Measurements from ENCODE around the gene CD46.

CD46 gene

DNA sequence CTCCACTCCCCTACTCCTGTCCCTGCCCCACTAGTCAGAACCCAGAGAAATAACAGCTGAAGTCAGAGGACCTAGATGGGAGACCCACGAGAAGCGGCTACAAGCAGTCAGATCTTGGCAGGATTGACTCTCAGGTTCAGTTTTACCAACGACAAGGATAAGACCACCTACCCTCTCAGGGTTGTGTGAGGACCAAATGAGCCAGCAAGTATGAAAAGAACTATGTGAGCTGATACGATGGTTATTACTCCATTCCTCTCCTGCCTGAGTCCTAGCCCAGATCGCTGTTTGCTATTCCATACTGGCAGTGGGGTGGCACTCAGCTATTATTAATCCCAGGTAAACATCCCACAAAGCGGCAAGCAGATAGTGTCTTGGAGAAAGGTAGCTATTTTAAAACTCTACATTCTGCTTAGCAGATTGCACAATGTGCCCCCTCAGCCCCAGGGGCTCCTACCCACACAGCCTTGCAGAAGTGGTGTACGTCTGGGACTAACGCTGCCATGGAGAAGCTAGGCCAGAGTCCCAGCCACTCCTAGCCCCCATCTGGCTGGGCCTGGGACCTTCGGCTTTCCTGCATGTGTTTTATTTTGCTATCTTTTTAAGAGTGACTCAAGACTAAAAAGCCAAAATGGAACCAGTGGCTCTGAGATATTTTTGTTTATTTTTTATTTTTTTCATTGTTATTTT lies 58.9 kb downstream of the CD46 start:
- H3K9me3 ChIP-seq (ENCODE audit: control insufficient read depth, low read length), result no peaks in the 10 kb centered on the region
- DNase-seq (ENCODE audit: low read depth), result no peak
- H3K27me3 ChIP-seq (replicated peaks; ENCODE audit: control insufficient read depth, insufficient read depth, low read length), result no peaks in the 10 kb centered on the region
- no peak overlapping the region for H3K4me3 ChIP-seq (ENCODE audit: low read length)
- H3K9ac ChIP-seq (ENCODE audit: low read length), result peak overlapping the region; percentile 32
- peaks cover 66% of the 10 kb centered on the region for H3K4me1 ChIP-seq (ENCODE audit: control insufficient read depth, insufficient read depth, low read length)
- peaks cover 79% of the 10 kb centered on the region for H3K36me3 ChIP-seq (ENCODE audit: control insufficient read depth, insufficient read depth, low read length, severe bottlenecking)

DNA sequence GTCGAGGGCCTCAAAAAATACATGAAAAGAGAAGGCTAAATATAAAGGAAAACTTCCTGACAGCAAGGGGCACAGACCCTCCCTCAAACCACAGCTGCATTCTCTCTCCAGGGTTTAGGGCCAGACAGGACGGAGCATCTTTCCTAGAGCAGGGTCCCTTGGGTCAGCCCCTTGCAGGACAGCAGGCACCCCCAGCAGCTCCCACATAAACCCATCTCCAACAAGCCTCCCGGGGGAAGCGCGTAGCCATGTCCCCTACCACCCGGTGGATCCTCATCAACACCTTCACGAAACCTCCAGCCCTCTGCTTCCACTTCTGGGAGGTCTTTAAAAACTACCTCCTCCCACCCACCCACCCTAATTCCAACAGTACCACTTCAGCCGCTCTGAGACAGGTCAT lies 59.5 kb downstream of the CD46 start:
- Histone ChIP-seq H3K36me3 (ENCODE audit: control insufficient read depth, insufficient read depth, low read length, severe bottlenecking) (peaks cover 85% of the 10 kb centered on the region), H3K27me3 (replicated peaks; ENCODE audit: control insufficient read depth, insufficient read depth, low read length) (no peaks in the 10 kb centered on the region), H3K4me3 (ENCODE audit: low read length) (no peak overlapping the region), H3K9ac (ENCODE audit: low read length) (no peak overlapping the region), H3K4me1 (ENCODE audit: control insufficient read depth, insufficient read depth, low read length) (peaks cover 67% of the 10 kb centered on the region), H3K9me3 (ENCODE audit: control insufficient read depth, low read length) (no peaks in the 10 kb centered on the region)
- DNase-seq (ENCODE audit: low read depth), result no peak

DNA sequence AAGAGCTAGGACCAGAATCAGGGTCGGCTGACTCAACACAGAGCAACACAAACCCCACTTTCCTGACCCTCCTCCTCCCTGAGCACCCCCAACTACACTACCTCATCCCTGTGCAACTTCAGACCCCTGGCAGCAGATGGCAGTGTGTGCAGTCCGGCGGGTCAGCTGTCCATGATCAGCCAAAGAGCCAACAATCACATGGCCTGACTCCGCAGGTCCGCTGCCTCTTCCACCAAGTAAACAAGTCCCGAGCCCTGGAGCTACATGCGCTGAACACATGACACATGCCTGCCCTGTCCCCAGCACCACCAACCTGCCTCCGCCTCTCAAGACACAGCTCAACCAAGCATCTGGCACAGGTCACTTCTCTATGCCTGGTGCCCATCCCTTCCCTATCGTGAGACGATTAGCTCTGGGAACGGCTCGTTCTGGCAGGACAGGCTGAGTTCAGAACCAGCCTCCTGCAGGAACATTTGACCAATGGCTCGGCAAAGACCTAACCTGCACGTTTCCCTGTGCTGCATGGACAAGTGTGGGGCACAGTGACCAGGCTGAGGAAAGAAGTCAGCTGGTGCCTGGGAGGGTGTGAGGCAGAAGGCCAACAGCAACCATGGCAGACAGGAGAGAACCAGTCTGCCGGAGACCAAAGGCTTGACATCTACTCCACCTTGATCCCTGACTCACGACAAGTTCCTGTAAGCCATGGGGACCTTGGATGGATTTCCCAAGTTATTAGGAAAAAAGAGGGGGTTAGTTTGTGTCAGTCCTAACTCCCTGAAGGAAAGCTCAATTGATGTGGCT lies 60.3 kb downstream of the CD46 start:
- Histone ChIP-seq H3K9ac (ENCODE audit: low read length) (no peak overlapping the region), H3K4me3 (ENCODE audit: low read length) (no peak overlapping the region), H3K4me1 (ENCODE audit: control insufficient read depth, insufficient read depth, low read length) (peaks cover 65% of the 10 kb centered on the region), H3K27me3 (replicated peaks; ENCODE audit: control insufficient read depth, insufficient read depth, low read length) (no peaks in the 10 kb centered on the region), H3K9me3 (ENCODE audit: control insufficient read depth, low read length) (no peaks in the 10 kb centered on the region), H3K36me3 (ENCODE audit: control insufficient read depth, insufficient read depth, low read length, severe bottlenecking) (peaks cover 88% of the 10 kb centered on the region)
- no peak for DNase-seq (ENCODE audit: low read depth)

DNA sequence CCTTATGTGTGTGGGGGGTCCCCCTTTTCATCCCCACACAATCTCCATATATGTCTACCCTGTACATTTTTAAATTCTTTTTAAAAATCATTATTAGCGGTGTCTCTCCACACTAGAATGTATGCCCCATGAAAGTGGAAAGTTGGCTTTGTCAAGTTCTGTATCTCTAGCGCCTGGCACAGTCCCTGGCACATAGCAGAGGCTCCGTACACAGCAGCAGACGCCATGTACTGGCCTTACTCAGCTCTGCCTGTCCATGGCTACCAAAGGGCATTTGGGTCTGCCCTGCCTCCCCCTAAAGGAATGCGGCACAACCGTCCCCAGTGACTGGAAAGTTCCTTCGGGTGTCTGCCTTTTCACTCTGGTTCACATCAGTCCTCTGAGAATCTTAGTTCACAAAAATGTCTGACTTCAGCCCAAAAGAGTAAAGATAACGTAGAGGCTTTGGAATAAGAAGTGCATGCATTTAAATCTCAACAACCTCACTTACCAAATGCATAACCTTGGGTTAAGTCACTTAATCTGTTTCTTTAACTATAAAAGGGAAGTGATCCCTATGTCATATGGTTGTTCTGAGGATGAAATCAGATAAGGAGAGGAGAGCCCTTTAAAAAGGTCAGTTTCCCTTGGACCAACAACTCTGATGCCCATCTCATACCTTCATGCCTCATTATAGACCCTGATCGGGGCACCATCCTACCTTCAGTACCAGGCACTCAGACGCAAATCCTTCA lies 61.1 kb downstream of the CD46 start:
- Histone ChIP-seq H3K27me3 (replicated peaks; ENCODE audit: control insufficient read depth, insufficient read depth, low read length) (no peaks in the 10 kb centered on the region), H3K9ac (ENCODE audit: low read length) (no peak overlapping the region), H3K36me3 (ENCODE audit: control insufficient read depth, insufficient read depth, low read length, severe bottlenecking) (peaks cover 86% of the 10 kb centered on the region), H3K9me3 (ENCODE audit: control insufficient read depth, low read length) (no peaks in the 10 kb centered on the region), H3K4me3 (ENCODE audit: low read length) (no peak overlapping the region), H3K4me1 (ENCODE audit: control insufficient read depth, insufficient read depth, low read length) (peaks cover 61% of the 10 kb centered on the region)
- no peak for DNase-seq (ENCODE audit: low read depth)

DNA sequence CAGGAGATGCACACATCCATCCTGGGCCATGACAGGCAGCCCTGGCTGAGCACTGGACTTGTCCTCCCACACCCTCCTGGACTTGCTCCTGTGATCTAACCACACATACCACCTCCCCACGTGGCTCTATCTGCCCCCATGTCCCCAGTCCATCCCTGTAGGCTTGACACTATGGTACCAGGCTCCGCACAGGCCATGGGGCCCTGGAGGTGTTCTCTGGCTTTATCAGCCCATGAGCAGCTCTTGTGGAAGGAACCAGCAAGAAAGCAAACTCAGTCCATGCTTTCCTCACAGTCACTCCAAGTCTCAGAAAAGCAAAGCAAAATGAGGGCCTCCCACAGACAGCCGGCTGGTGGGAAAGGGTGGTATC lies 61.6 kb downstream of the CD46 start:
- Histone ChIP-seq H3K27me3 (replicated peaks; ENCODE audit: control insufficient read depth, insufficient read depth, low read length) (no peaks in the 10 kb centered on the region), H3K36me3 (ENCODE audit: control insufficient read depth, insufficient read depth, low read length, severe bottlenecking) (peaks cover 81% of the 10 kb centered on the region), H3K9me3 (ENCODE audit: control insufficient read depth, low read length) (no peaks in the 10 kb centered on the region), H3K9ac (ENCODE audit: low read length) (no peak overlapping the region), H3K4me3 (ENCODE audit: low read length) (no peak overlapping the region), H3K4me1 (ENCODE audit: control insufficient read depth, insufficient read depth, low read length) (peaks cover 61% of the 10 kb centered on the region)
- no peak for DNase-seq (ENCODE audit: low read depth)

DNA sequence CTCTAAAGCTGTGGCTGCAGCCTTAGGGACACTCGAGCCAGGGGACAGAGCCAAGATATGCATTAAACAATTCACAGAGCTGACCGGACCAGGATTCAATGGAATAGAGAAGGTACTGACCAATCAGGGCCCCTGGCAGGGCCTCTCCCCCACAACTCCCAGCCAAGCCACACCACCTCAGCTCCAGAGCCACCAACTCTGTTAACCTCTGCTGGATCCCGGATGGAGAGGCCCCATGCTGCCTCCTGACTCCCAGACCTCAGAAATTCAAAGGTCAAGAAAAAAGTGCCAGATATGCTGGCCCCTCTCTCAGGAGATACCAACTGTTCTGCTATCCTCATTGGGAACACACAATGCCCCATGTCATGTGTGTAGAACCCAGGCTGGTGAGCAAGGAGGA lies 62.1 kb downstream of the CD46 start:
- peaks cover 76% of the 10 kb centered on the region for H3K36me3 ChIP-seq (ENCODE audit: control insufficient read depth, insufficient read depth, low read length, severe bottlenecking)
- DNase-seq (ENCODE audit: low read depth), result no peak
- no peaks in the 10 kb centered on the region for H3K9me3 ChIP-seq (ENCODE audit: control insufficient read depth, low read length)
- H3K27me3 ChIP-seq (replicated peaks; ENCODE audit: control insufficient read depth, insufficient read depth, low read length), result no peaks in the 10 kb centered on the region
- peaks cover 61% of the 10 kb centered on the region for H3K4me1 ChIP-seq (ENCODE audit: control insufficient read depth, insufficient read depth, low read length)
- H3K9ac ChIP-seq (ENCODE audit: low read length), result no peak overlapping the region
- no peak overlapping the region for H3K4me3 ChIP-seq (ENCODE audit: low read length)

DNA sequence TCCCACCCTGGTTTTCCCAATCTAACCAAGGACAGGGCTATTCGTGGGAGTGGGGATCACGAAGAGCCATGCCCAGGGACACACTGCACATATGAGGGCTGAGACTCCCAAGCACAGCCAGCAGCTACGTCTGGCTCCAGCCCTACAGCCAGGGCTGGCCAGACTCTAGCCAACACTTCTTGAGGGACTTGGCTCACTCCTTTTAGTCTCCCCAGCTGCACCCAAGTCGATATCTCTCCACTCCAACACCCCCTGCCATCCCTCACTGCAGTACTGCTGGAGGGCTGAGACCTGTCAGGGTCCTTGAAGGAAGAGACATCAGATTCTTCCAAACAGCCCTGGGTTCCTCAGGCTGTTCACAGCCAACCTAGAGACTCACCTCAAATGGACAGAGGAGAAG lies 62.6 kb downstream of the CD46 start:
- Histone ChIP-seq H3K9ac (ENCODE audit: low read length) (no peak overlapping the region), H3K9me3 (ENCODE audit: control insufficient read depth, low read length) (no peaks in the 10 kb centered on the region), H3K27me3 (replicated peaks; ENCODE audit: control insufficient read depth, insufficient read depth, low read length) (no peaks in the 10 kb centered on the region)

DNA sequence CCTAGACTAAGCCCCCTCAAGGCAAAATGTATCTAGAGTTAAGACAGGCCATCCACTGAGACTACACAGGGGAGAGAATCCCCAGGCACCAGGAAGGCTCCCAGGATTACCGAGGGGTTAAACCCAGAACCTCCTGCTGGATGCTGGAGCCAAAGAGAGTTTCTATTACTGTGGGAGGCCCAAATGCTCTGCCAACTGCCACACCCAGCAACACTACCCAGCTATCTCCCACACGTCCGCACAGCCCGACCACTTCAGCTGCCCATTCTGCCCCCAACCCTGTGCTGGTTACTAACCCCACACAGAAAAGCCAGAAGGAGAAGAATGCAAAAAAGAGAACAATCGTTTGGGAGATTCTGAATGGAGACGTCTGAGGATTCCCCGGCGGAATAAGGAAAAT lies 63.6 kb downstream of the CD46 start:
- DNase-seq (ENCODE audit: low read depth), result no peak
- H3K4me3 ChIP-seq (ENCODE audit: low read length), result no peak overlapping the region
- H3K4me1 ChIP-seq (ENCODE audit: control insufficient read depth, insufficient read depth, low read length), result peaks cover 54% of the 10 kb centered on the region
- H3K9me3 ChIP-seq (ENCODE audit: control insufficient read depth, low read length), result no peaks in the 10 kb centered on the region
- H3K9ac ChIP-seq (ENCODE audit: low read length), result peak overlapping the region; percentile 13
- no peaks in the 10 kb centered on the region for H3K27me3 ChIP-seq (replicated peaks; ENCODE audit: control insufficient read depth, insufficient read depth, low read length)
- H3K36me3 ChIP-seq (ENCODE audit: control insufficient read depth, insufficient read depth, low read length, severe bottlenecking), result peaks cover 67% of the 10 kb centered on the region

More for the DNA sequence above, 62.6 kb downstream of the CD46 start:
- no peak for DNase-seq (ENCODE audit: low read depth)
- Histone ChIP-seq H3K36me3 (ENCODE audit: control insufficient read depth, insufficient read depth, low read length, severe bottlenecking) (peaks cover 71% of the 10 kb centered on the region), H3K4me3 (ENCODE audit: low read length) (no peak overlapping the region), H3K4me1 (ENCODE audit: control insufficient read depth, insufficient read depth, low read length) (peaks cover 55% of the 10 kb centered on the region)

DNA sequence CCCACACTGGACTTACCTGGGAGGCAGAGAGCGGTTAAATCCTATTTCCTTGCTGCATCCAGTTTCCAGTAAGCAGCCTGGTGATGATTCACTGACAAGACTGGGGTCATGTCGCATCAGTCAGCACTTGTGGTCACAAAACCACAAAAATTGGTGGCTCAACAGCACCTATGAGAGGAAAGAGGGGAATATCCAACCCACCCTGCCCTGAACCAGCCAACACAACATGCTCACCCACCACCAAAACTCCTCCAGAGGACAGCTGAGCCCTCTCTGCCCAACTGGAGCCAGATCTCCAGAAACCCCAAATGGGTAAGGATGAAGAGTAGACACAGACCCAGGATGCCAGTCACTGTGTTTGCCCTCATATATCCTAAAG lies 64.0 kb downstream of the CD46 start:
- Histone ChIP-seq H3K9ac (ENCODE audit: low read length) (no peak overlapping the region), H3K27me3 (replicated peaks; ENCODE audit: control insufficient read depth, insufficient read depth, low read length) (no peaks in the 10 kb centered on the region), H3K9me3 (ENCODE audit: control insufficient read depth, low read length) (no peaks in the 10 kb centered on the region), H3K4me3 (ENCODE audit: low read length) (no peak overlapping the region), H3K36me3 (ENCODE audit: control insufficient read depth, insufficient read depth, low read length, severe bottlenecking) (peaks cover 63% of the 10 kb centered on the region), H3K4me1 (ENCODE audit: control insufficient read depth, insufficient read depth, low read length) (peaks cover 54% of the 10 kb centered on the region)
- DNase-seq (ENCODE audit: low read depth), result no peak

DNA sequence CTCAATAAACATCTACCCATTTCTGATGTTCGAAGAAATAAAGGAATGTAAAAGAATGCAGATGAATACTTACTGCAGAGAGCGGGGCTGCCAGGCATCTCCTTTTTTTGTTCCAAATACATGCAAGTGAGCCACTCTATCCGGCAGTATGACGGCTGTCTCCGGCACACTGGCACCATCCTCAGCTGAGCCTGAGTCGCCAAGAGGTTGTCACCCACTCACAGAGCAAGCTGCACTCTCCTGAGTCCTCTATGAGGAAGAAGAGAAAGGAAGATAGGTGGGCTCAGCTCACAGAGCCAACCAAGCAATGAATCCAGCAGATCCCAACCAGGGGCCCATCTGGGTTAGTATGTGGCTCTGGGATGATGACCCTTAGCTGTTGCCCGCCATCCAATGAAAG lies 65.3 kb downstream of the CD46 start:
- H3K27me3 ChIP-seq (replicated peaks; ENCODE audit: control insufficient read depth, insufficient read depth, low read length), result no peaks in the 10 kb centered on the region
- no peak overlapping the region for H3K4me3 ChIP-seq (ENCODE audit: low read length)
- no peak for DNase-seq (ENCODE audit: low read depth)
- H3K36me3 ChIP-seq (ENCODE audit: control insufficient read depth, insufficient read depth, low read length, severe bottlenecking), result peaks cover 56% of the 10 kb centered on the region
- H3K4me1 ChIP-seq (ENCODE audit: control insufficient read depth, insufficient read depth, low read length), result peaks cover 59% of the 10 kb centered on the region
- H3K9ac ChIP-seq (ENCODE audit: low read length), result no peak overlapping the region
- H3K9me3 ChIP-seq (ENCODE audit: control insufficient read depth, low read length), result no peaks in the 10 kb centered on the region

Measured in adipocyte (in vitro differentiated cells).